GM10248 (cell line): ENCODE data around the gene API5.
A peak's percentile ranks its signal among the peaks of the same experiment; 100 is the strongest.

Source experiments
- CTCF ChIA-PET: fragments of 300-600 bp; sonication (Branson Sonifier 250); formaldehyde crosslinking; extraction: SDS; loops from one replicate; lab custom pipeline; 2021; ENCODE audit warnings: antibody characterized with exemption; lab: Yijun Ruan, JAX
- POLR2A ChIA-PET: fragments of 350-650 bp; sonication (Branson Sonifier 250); formaldehyde crosslinking; extraction: SDS; loops from one replicate; lab custom pipeline; 2020; ENCODE audit warnings: antibody characterized with exemption; lab: Yijun Ruan, JAX
- DNase-seq: peaks from one replicate; pipeline ENCODE4 v3.0.0; 2012; ENCODE audit errors: extremely low spot score
- CTCF ChIP-seq: IDR thresholded peaks from 2 replicates; pipeline ENCODE4 v1.5.1; 2012; ENCODE audit warnings: mild to moderate bottlenecking, low read depth; ENCODE audit errors: extremely low read depth, missing control alignments, control extremely low read depth

API5 gene

DNA sequence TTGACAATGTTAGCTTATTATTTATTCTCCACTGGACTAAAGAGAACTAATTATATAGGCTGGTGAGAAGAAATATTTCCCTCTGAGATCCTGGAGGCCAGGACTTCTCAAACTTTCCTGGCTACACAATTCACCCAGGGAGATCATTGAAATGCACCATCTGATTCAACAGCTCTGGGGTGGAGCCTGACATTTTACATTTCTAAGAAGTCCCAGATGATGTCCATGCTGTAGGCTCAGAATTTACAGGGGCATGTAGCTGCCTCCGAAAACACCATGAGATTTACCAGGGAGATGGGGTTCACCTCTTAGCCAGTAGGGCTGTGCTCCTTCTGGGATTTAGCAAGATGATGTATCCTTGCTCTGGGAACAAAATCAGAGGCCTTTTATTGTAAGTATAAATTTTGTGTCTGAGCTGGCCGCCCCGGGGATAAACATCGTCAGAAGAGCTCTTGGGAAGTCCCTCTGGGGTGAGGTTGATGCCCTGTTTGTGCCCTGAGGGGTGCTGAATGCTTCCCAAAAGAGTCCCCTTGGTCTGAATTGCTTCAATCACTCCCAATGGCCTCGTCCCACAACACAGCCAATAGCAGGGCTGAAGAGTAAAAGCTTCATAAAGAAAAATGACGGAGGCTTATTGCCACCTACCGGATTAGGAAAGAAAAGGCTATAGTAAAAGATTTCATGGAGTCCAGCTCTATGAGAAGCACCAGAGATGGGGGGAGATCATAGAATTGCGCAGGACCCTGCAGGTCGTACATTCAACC, 33.4 kb upstream of the API5 start:
- ChIA-PET POLR2A (no interaction called here), CTCF (interaction anchor here (0.7 to 2.1 kb wide), 12 partner anchors 9 to 512 kb away, joined by 3 to 11 read pairs (median 4); no protein-coding TSS in a partner anchor)
- DNase-seq, result no peak
- TF ChIP-seq CTCF, result peak; percentile 23

DNA sequence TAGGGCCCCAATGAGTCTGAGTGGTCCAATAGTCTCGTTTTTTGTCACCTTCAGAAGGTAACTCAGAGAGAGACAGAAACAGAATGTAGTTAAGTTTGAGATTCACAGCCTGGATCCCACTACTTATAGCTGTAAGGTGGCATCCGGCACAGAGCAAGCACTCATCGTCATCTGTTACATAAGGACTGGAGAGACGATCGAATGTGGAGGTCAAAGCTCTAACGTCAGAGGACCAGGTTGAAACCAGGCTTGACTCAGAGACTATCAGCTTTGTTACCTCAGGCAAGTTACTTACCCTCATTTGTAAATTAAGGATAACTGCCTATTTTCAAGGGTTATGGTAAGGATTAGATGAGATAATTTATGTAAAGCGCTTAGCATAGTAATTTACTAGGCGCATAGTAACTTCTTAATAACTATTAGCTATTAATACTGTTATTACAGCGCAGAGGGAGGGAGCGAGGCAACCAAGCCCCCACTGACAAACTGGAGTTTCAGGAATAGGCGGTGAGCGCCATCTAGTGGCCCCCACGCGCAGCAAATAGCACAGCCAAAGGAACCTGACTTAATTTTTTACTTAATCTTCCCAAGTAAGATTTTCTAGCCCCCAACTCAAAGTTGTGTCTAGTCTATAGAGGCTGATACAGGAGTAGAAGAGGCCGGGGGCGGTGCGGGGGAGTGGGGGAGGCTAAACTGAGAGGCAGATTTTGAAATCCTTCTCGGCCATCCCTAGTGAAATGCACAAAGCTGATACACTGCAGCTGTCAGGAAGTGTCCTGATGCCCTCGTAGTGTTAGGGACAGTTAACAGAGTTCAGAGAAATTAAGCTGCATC, 29.0 kb upstream of the API5 start:
- ChIA-PET CTCF (interaction anchor here (0.7 to 4.8 kb wide), 45 partner anchors 7 to 1877 kb away, joined by 3 to 33 read pairs (median 4); partner anchors contain the start of genes API5 and LRRC4C), POLR2A (no interaction called here)
- DNase-seq, result peak; percentile 59

GRCh38 chr11:43285826-43286225, 26.0 kb upstream of the API5 start:
- TF ChIP-seq CTCF, result no peak
- ChIA-PET POLR2A (no interaction called here), CTCF (interaction anchor here (1.1 to 1.2 kb wide), 2 partner anchors 14 to 26 kb away, joined by 3 read pairs; no protein-coding TSS in a partner anchor)
- DNase-seq, result no peak

More for the DNA sequence above, 29.0 kb upstream of the API5 start:
- peak; percentile 95 for TF ChIP-seq CTCF

- TF ChIP-seq CTCF, result no peak
- DNase-seq, result no peak
- CTCF ChIA-PET, result interaction anchor here (1.7 kb wide), 1 partner anchor 7 kb away, joined by 3 read pairs; no protein-coding TSS in a partner anchor
- POLR2A ChIA-PET, result no interaction called here
Measured at GRCh38 chr11:43289368-43289767, 22.4 kb upstream of the API5 start.

DNA sequence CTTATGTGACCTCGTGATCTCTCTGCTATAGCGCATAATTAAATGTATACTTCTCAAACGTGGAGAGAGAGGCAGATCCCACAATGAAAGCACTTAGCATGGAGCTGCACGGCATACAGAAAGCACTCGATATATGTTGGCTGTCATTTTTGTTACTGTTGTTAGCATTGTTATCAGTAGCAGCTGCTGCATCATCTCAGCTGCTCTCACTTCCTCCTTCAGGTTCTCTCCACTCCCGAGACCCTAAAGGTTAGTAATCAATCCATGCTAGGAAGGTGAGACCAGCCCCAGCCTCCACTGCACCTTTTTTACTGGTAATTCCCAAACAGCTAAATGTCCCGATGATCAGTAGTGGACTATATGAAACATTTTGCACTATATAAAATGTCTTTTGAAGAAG, 13.4 kb upstream of the API5 start:
- no peak for DNase-seq
- ChIA-PET POLR2A (no interaction called here), CTCF (interaction anchor here (1.5 to 2.3 kb wide), 4 partner anchors 10 to 16 kb away, joined by 3 to 10 read pairs (median 8); no protein-coding TSS in a partner anchor)
- TF ChIP-seq CTCF, result no peak

DNA sequence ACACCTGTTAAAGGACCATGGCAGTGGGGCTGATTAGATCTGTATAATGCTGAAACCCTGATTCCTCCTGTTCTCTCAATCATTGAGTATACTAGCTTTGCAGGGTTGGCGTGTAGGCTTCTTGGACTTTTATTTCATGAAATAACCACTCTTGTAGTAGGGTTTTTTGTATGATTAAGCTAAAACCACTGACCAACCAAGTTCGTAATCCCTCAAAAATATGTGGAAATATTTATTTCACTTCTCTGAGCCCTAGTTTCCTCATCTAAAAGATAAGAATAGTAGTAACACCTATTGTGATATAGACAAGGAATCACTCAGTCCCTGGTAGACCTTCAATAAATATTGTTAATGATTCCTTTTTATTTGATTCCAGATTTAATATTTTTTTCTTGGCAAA, 4.2 kb downstream of the API5 start:
- no peak for DNase-seq
- POLR2A ChIA-PET, result interaction anchor here (0.7 kb wide), 1 partner anchor 1335 kb away, joined by 3 read pairs; no protein-coding TSS in a partner anchor
- CTCF ChIA-PET, result interaction anchor here (0.6 kb wide), 1 partner anchor 43 kb away, joined by 3 read pairs; the partner anchor contains the start of gene TTC17
- TF ChIP-seq CTCF, result no peak
